CD4-positive, alpha-beta T cell (primary cell): ENCODE data around the gene RRAD. TPM values are rescaled to one million over a fixed set of nuclear protein-coding genes. Genes with fewer than 3 reads are reported as not detected.

ENCODE experiments used
- ATAC-seq: fragments of 200-7000 bp; cut with Tn5 transposase; one replicate; pipeline ENCODE4 v1.10.0; 2022; ENCODE audit warnings: mild to moderate bottlenecking; ENCODE audit not compliant: poor library complexity
- CTCF ChIA-PET: fragments of 350-600 bp; sonication (Branson Sonifier 250); formaldehyde crosslinking; loops from one replicate; lab custom pipeline; 2021; ENCODE audit warnings: antibody characterized with exemption, inconsistent platforms; lab: Charles Lee
- POLR2A ChIA-PET: fragments of 350-600 bp; sonication (Branson Sonifier 250); formaldehyde crosslinking; loops from one replicate; lab custom pipeline; 2021; ENCODE audit warnings: antibody characterized with exemption, inconsistent platforms; lab: Charles Lee
- DNase-seq, 14 experiments: peaks; one replicate each; pipeline ENCODE4 v3.0.0-alpha.2; 2013 to 2020; ENCODE audit warnings: mixed read lengths in 2 of 14
- H3K27ac ChIP-seq, 2 donors: one replicate each; pipeline versions ENCODE4 v1.5.1 to v1.7.0; 2013; ENCODE audit warnings: low read length in 2 of 2, low read depth in 1 of 2, mild to moderate bottlenecking in 1 of 2
- H3K27me3 ChIP-seq, 2 experiments: 1 replicate in 1 of 2; 2 replicates in 1 of 2; pipeline versions ENCODE4 v1.6.1 to v1.7.0; 2013; ENCODE audit warnings: low read length in 2 of 2, control low read depth in 1 of 2, mild to moderate bottlenecking in 1 of 2, moderate library complexity in 1 of 2; ENCODE audit not compliant: insufficient read depth in 2 of 2, control insufficient read depth in 1 of 2
- H3K36me3 ChIP-seq: one replicate; pipeline ENCODE4 v1.6.1; 2013; ENCODE audit warnings: low read length, control low read depth; ENCODE audit not compliant: insufficient read depth
- H3K4me1 ChIP-seq: one replicate; pipeline ENCODE4 v1.6.1; 2013; ENCODE audit warnings: low read length, control low read depth; ENCODE audit not compliant: insufficient read depth
- H3K4me3 ChIP-seq: one replicate; pipeline ENCODE4 v1.5.1; 2013; ENCODE audit warnings: mild to moderate bottlenecking, low read length, moderate library complexity
- H3K9me3 ChIP-seq, 2 experiments: 1 replicate in 1 of 2; 2 replicates in 1 of 2; pipeline versions ENCODE4 v1.6.1 to v1.7.0; 2013; ENCODE audit warnings: low read length in 2 of 2, mild to moderate bottlenecking in 2 of 2, control low read depth in 1 of 2, moderate library complexity in 1 of 2; ENCODE audit not compliant: control insufficient read depth in 1 of 2, insufficient read depth in 1 of 2
- H3K27ac Mint-ChIP-seq: one replicate; pipeline ENCODE4 v1.8.0; 2020; ENCODE audit warnings: mixed read lengths
- H3K27me3 Mint-ChIP-seq: one replicate; pipeline ENCODE4 v1.8.0; 2021; ENCODE audit warnings: mixed read lengths
- H3K36me3 Mint-ChIP-seq: one replicate; pipeline ENCODE4 v1.8.0; 2021; ENCODE audit warnings: low read depth, mixed read lengths
- H3K4me1 Mint-ChIP-seq: one replicate; pipeline ENCODE4 v1.8.0; 2021; ENCODE audit warnings: low read depth, mixed read lengths
- H3K4me3 Mint-ChIP-seq: one replicate; pipeline ENCODE4 v1.8.0; 2020; ENCODE audit warnings: mild to moderate bottlenecking, mixed read lengths
- H3K9me3 Mint-ChIP-seq: one replicate; pipeline ENCODE4 v1.8.0; 2020; ENCODE audit warnings: mixed read lengths
- intact Hi-C, 2 experiments: fragments of 100-400 bp; cut with DNase I in 1 of 2; cut with micrococcal nuclease in 1 of 2; formaldehyde crosslinking; loops; one replicate each; pipeline versions ENCODE4 v1.15.1 to v1.9.0; 2023 to 2025; cut with DNase I, micrococcal nuclease
- total RNA-seq, 174 experiments: library from RNA in 2 of 174; stranded (reverse) in 2 of 174; gene quantifications; one replicate each; pipeline ENCODE4 v1.2.3 and lab custom pipeline; 2021 to 2026
- TF ChIP-seq, protein P1 (sequence below): fragments of 200-600 bp; IDR thresholded peaks from one replicate; pipeline ENCODE4 v1.8.0; 2022; ENCODE audit warnings: antibody characterized with exemption, mild to moderate bottlenecking

Gene RRAD
- total RNA-seq, 2 experiments from 2014 or later, result 0.28 to 0.49 TPM

DNA sequence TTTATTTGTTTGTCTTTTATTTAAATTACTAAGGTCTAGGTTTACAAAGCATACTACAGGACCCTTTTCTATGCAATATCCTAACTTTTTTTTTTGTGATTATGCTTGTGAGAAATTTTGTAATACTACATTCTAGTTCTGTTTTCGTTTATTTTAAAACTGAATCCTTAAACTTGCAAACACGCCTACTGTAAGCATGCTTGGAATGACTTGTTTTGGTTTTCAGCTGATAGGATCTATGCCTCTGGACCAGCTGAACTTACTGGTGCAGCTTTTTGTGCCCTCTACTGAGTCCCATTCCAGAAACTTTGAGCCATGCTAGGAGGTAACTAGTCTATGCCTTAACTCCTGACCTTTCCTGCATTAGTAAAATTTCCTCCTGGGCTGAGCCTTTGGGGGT, 39.0 kb downstream of the RRAD start:
- no peak for DNase-seq
- Histone ChIP-seq H3K27ac (no peak overlapping the region), H3K27me3 (no peaks in the 10 kb centered on the region), H3K4me3 (no peak overlapping the region), H3K36me3 (peaks cover 22% of the 10 kb centered on the region), H3K4me1 (peaks cover 10% of the 10 kb centered on the region), H3K9me3 (no peaks in the 10 kb centered on the region)
- peaks cover 39% of the 10 kb centered on the region for H3K4me1 Mint-ChIP-seq
- no peaks in the 10 kb centered on the region for H3K27me3 Mint-ChIP-seq
- TF ChIP-seq, protein P1, sequence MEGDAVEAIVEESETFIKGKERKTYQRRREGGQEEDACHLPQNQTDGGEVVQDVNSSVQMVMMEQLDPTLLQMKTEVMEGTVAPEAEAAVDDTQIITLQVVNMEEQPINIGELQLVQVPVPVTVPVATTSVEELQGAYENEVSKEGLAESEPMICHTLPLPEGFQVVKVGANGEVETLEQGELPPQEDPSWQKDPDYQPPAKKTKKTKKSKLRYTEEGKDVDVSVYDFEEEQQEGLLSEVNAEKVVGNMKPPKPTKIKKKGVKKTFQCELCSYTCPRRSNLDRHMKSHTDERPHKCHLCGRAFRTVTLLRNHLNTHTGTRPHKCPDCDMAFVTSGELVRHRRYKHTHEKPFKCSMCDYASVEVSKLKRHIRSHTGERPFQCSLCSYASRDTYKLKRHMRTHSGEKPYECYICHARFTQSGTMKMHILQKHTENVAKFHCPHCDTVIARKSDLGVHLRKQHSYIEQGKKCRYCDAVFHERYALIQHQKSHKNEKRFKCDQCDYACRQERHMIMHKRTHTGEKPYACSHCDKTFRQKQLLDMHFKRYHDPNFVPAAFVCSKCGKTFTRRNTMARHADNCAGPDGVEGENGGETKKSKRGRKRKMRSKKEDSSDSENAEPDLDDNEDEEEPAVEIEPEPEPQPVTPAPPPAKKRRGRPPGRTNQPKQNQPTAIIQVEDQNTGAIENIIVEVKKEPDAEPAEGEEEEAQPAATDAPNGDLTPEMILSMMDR, result no peak
- peaks cover 49% of the 10 kb centered on the region for H3K36me3 Mint-ChIP-seq
- ATAC-seq, result no peak
- no peak overlapping the region for H3K4me3 Mint-ChIP-seq
- H3K9me3 Mint-ChIP-seq, result no peaks in the 10 kb centered on the region
- POLR2A ChIA-PET, result interaction anchor here (0.7 kb wide), 1 partner anchor 139 kb away, joined by 3 read pairs; no protein-coding TSS in a partner anchor
- H3K27ac Mint-ChIP-seq, result no peak overlapping the region
- intact Hi-C loops, result no loop called here
- CTCF ChIA-PET, result interaction anchor here (1.0 to 1.3 kb wide), 3 partner anchors 13 to 56 kb away, joined by 3 read pairs; partner anchors contain the start of gene NAE1

DNA sequence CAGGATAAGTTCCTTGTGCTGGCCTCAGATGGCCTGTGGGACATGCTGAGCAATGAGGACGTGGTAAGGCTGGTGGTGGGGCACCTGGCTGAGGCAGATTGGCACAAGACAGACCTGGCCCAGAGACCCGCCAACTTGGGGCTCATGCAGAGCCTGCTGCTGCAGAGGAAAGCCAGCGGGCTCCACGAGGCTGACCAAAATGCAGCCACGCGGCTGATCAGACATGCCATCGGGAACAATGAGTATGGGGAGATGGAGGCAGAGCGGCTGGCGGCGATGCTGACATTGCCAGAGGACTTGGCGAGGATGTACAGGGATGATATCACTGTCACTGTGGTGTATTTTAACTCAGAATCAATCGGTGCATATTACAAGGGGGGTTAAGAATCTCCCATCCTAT, 39.8 kb downstream of the RRAD start:
- ChIA-PET POLR2A (no interaction called here), CTCF (interaction anchor here (1.3 kb wide), 1 partner anchor 27 kb away, joined by 3 read pairs; no protein-coding TSS in a partner anchor)
- TF ChIP-seq, protein P1, result no peak
- Mint-ChIP-seq H3K36me3 (peaks cover 50% of the 10 kb centered on the region), H3K27ac (no peak overlapping the region), H3K9me3 (no peaks in the 10 kb centered on the region), H3K27me3 (no peaks in the 10 kb centered on the region), H3K4me1 (peaks cover 40% of the 10 kb centered on the region), H3K4me3 (no peak overlapping the region)
- Histone ChIP-seq H3K4me1 (peaks cover 18% of the 10 kb centered on the region), H3K36me3 (peaks cover 22% of the 10 kb centered on the region), H3K4me3 (no peak overlapping the region), H3K27me3 (no peaks in the 10 kb centered on the region), H3K9me3 (no peaks in the 10 kb centered on the region), H3K27ac (no peak overlapping the region)
- intact Hi-C loops, result no loop called here
- no peak for DNase-seq
- ATAC-seq, result no peak

DNA sequence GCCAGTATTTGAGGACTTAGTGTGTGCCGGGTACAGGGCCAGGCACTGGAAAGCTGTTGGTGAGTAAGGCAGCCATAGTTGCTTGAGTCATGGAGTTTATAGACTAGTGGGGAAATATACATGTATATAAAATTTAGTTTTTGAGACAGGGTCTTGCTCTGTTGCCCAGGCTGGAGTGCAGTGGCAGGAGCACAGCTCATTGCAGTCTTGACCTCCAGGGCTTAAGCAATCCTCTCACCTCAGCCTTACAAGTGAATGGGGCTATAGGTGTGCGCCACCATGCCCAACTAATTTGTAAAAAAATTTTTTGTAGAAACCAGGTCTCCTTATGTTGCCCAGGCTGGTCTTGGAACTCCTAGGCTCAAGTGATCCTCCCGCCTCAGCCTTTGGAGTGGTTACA, 42.6 kb downstream of the RRAD start:
- Mint-ChIP-seq H3K4me1 (peaks cover 51% of the 10 kb centered on the region), H3K9me3 (no peaks in the 10 kb centered on the region), H3K27ac (no peak overlapping the region), H3K27me3 (no peaks in the 10 kb centered on the region), H3K4me3 (peak overlapping the region; percentile 58), H3K36me3 (peaks cover 38% of the 10 kb centered on the region)
- H3K27ac ChIP-seq, result no peak overlapping the region
- ChIA-PET POLR2A (no interaction called here), CTCF (interaction anchor here (1.0 to 3.2 kb wide), 2 partner anchors 10 to 15 kb away, joined by 5 to 20 read pairs; no protein-coding TSS in a partner anchor)
- no peaks in the 10 kb centered on the region for H3K9me3 ChIP-seq
- intact Hi-C loops, result loop anchor here in 1 of 2 experiments (5.0 kb wide), 1 partner anchor 50 kb away; the partner anchor contains the start of gene CIAO2B
- DNase-seq (no peak), ATAC-seq (no peak)
- peaks cover 22% of the 10 kb centered on the region for H3K36me3 ChIP-seq
- no peak overlapping the region for H3K4me3 ChIP-seq
- no peaks in the 10 kb centered on the region for H3K27me3 ChIP-seq
- peaks cover 32% of the 10 kb centered on the region for H3K4me1 ChIP-seq
- TF ChIP-seq, protein P1, result no peak
